Measurements from ENCODE around the gene JAZF1.

DNA sequence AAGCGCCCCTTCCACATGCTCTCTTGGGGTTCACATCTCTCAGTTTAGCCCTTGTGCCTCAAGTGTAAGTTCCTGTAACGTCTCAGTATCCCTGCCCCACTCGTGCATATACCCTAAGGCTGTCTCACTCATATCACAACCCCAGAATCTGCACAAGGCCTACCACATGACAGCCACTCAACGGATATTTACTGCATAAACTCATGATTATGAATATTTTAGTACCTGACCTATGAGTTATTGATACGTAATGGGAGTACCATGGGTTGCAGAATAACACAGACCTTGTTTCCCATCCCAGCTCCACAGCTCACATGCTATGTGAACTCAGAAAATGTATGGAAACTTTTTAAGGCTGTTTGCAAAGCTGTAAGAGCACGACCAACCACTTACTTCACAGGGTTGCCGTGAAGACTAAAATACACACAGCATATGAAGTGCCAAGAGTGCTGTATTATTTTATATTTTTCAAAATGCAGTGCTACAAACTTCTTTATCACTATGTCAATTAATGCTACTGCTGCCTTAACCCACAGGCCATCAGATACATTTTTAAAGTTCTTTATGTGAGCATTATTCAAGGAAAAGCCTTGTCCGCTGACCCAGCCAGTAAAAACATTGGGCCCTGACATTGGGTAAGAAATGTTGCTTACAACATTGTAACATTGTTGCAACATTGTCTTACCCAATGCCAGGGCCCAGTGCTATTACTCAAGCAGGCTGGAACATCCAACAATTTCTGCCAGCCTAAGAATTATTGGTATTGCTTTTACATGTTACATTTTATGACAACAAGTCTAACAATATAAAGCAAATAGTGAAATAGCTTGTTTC is 97.2 kb downstream of the JAZF1 start:
- TF ChIP-seq POLR2AphosphoS5 (IDR thresholded peaks at IDR 0.05; ENCODE audit: low read depth, low read length), result no peak
- TF ChIP-seq, protein P1, sequence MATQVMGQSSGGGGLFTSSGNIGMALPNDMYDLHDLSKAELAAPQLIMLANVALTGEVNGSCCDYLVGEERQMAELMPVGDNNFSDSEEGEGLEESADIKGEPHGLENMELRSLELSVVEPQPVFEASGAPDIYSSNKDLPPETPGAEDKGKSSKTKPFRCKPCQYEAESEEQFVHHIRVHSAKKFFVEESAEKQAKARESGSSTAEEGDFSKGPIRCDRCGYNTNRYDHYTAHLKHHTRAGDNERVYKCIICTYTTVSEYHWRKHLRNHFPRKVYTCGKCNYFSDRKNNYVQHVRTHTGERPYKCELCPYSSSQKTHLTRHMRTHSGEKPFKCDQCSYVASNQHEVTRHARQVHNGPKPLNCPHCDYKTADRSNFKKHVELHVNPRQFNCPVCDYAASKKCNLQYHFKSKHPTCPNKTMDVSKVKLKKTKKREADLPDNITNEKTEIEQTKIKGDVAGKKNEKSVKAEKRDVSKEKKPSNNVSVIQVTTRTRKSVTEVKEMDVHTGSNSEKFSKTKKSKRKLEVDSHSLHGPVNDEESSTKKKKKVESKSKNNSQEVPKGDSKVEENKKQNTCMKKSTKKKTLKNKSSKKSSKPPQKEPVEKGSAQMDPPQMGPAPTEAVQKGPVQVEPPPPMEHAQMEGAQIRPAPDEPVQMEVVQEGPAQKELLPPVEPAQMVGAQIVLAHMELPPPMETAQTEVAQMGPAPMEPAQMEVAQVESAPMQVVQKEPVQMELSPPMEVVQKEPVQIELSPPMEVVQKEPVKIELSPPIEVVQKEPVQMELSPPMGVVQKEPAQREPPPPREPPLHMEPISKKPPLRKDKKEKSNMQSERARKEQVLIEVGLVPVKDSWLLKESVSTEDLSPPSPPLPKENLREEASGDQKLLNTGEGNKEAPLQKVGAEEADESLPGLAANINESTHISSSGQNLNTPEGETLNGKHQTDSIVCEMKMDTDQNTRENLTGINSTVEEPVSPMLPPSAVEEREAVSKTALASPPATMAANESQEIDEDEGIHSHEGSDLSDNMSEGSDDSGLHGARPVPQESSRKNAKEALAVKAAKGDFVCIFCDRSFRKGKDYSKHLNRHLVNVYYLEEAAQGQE (IDR thresholded peaks at IDR 0.05; ENCODE audit: insufficient read depth in 1 of 2, low read depth in 2 of 2, low read length in 2 of 2), result no peak
- no peak for TF ChIP-seq TAF1 (IDR thresholded peaks at IDR 0.05; ENCODE audit: borderline replicate concordance, insufficient read depth, low read length)
- TF ChIP-seq SIN3A (IDR thresholded peaks at IDR 0.05; ENCODE audit: borderline replicate concordance, insufficient read depth, low read length), result no peak
- TF ChIP-seq FOXP2 (optimal IDR thresholded peaks at IDR 0.05; ENCODE audit: borderline replicate concordance, extremely low read depth, extremely low read length, insufficient read depth), result no peak
